ENCODE data around the gene DNALI1. TPM values are rescaled to one million over a fixed set of nuclear protein-coding genes. Genes with fewer than 3 reads are reported as not detected.

The DNALI1 gene
- total and polyA plus RNA-seq, 2 of the 4 experiments (the other 2 are of a cell fraction), result 9.1 to 10.1 TPM

- dilution Hi-C loops (cut with HindIII; ENCODE audit: low sequenced_read_pairs, unreplicated experiment), result no loop called here
- Histone ChIP-seq H4K5ac (ENCODE audit: low read depth, low read length) (no peak overlapping the region), H3K18ac (ENCODE audit: low read depth, low read length) (no peak overlapping the region), H3K56ac (ENCODE audit: extremely low read depth, insufficient read depth, low read length) (no peak overlapping the region), H3K9ac (ENCODE audit: low read depth, low read length) (no peak overlapping the region), H4K91ac (ENCODE audit: insufficient read depth, low read depth, low read length) (no peak overlapping the region), H4K8ac (ENCODE audit: low read depth in 2 of 2, low read length in 2 of 2) (no peak overlapping the region), H2BK120ac (ENCODE audit: low read depth, low read length) (no peak overlapping the region), H2BK20ac (ENCODE audit: low read depth, low read length) (no peak overlapping the region), H3K36me3 (ENCODE audit: control insufficient read depth, insufficient read depth, low read length) (peaks cover 21% of the 10 kb centered on the region), H4K20me1 (ENCODE audit: insufficient read depth, low read length) (no peaks in the 10 kb centered on the region; the same call in 1 of the 2 replicates), H3K79me1 (ENCODE audit: low read depth in 1 of 2, low read length in 2 of 2) (peaks cover 4 to 13% of the 10 kb centered on the region in 2 experiments; a peak in 1 of 4 replicates), H3K9me1 (ENCODE audit: insufficient read depth, low read length) (peaks cover 4% of the 10 kb centered on the region; the same call in 1 of the 2 replicates), H3K23ac (ENCODE audit: low read depth, low read length) (no peak overlapping the region), H2AFZ (replicated peaks; ENCODE audit: low read length, poor library complexity) (no peak overlapping the region), H3K14ac (replicated peaks; ENCODE audit: low read depth, low read length) (no peak overlapping the region), H3K4me1 (ENCODE audit: control insufficient read depth, insufficient read depth, low read length) (no peaks in the 10 kb centered on the region; the same call in 1 of the 2 replicates), H2BK15ac (ENCODE audit: low read depth, low read length) (no peak overlapping the region), H2AK5ac (ENCODE audit: low read depth, low read length) (0 out of 2 replicates have a peak overlapping the region, but pooled peaks have one; percentile 13), H2BK5ac (ENCODE audit: low read depth, low read length, poor library complexity, severe bottlenecking) (no peak overlapping the region), H3K9me3 (ENCODE audit: control insufficient read depth, insufficient read depth, low read length) (no peaks in the 10 kb centered on the region), H3K4me2 (ENCODE audit: low read depth, low read length) (no peak overlapping the region), H3K4me3 (ENCODE audit: insufficient read depth, low read depth, low read length) (no peak overlapping the region), H3K27me3 (ENCODE audit: control insufficient read depth, insufficient read depth, low read length) (no peaks in the 10 kb centered on the region), H3K4ac (ENCODE audit: low read depth, low read length) (no peak overlapping the region), H2AK9ac (replicated peaks; ENCODE audit: low read depth, low read length, poor library complexity) (peak overlapping the region; percentile 40), H3K27ac (ENCODE audit: insufficient read depth, low read length) (no peak overlapping the region)
- ChIA-PET CTCF (no interaction called here), POLR2A (ENCODE audit: unreplicated experiment) (no interaction called here)
- intact Hi-C loops (cut with micrococcal nuclease), result no loop called here
- DNase-seq (peak; percentile 22), ATAC-seq (ENCODE audit: low read depth) (0 out of 2 replicates have a peak, but pooled peaks have one; percentile 24)
- 75% methylated on average over 2 of the region's 21 CpGs; no CpG with 5 or more reads in 1 of the 2 experiments for WGBS, 2 experiments (ENCODE audit: extremely low coverage in 2 of 2, insufficient read length in 1 of 2)
- TF ChIP-seq POLR2A (IDR thresholded peaks at IDR 0.05; ENCODE audit: low read depth, low read length) (no peak), RFX5 (IDR thresholded peaks at IDR 0.05; ENCODE audit: low read depth, low read length) (no peak), SMC3 (IDR thresholded peaks at IDR 0.05; ENCODE audit: low read depth, low read length) (peak; percentile 16; the same call in 1 of the 2 replicates), MAZ (IDR thresholded peaks at IDR 0.05; ENCODE audit: borderline replicate concordance, low read depth, low read length) (no peak), RAD21 (IDR thresholded peaks at IDR 0.05; ENCODE audit: low read length) (peak; percentile 54), RCOR1 (IDR thresholded peaks at IDR 0.05; ENCODE audit: insufficient replicate concordance, low read length) (peak; percentile 58), NFE2L2 (IDR thresholded peaks at IDR 0.05; ENCODE audit: low read depth, low read length) (0 out of 2 replicates have a peak, but pooled peaks have one; percentile 49), CTCF (conservative IDR thresholded peaks at IDR 0.05; ENCODE audit: low read depth, low read length) (peak; percentile 46)
- in situ Hi-C loops (cut with MboI; ENCODE audit: low sequenced_read_pairs), result no loop called here
- BruUV-seq (replicated peaks), result no TSS peak
These were observed 4.7 kb downstream of the DNALI1 start for GRCh38 chr1:37561133-37562132.

Measured in IMR-90 (cell line).